SK-N-MC (cell line): Measurements from ENCODE around the gene RAB7A.

ENCODE experiments used
- DNase-seq: peaks from one replicate; pipeline ENCODE4 v3.0.0-alpha.2; 2011; ENCODE audit warnings: low read depth, low spot score
- H3K27ac ChIP-seq: fragments of 200-600 bp; sonication (generic); 2 replicates; pipeline ENCODE4 v1.5.1; 2016; ENCODE audit warnings: mixed run types
- H3K36me3 ChIP-seq: fragments of 200-600 bp; sonication (generic); 2 replicates; pipeline ENCODE4 v1.6.1; 2017; ENCODE audit warnings: antibody characterized with exemption, low read length, mixed read lengths; ENCODE audit not compliant: insufficient read depth
- H3K4me3 ChIP-seq: fragments of 200-600 bp; sonication (generic); 2 replicates; pipeline ENCODE4 v1.5.1; 2016
- H3K9ac ChIP-seq: fragments of 200-600 bp; sonication (generic); 2 replicates; pipeline ENCODE4 v1.8.0; 2017; ENCODE audit warnings: mixed run types, mixed read lengths; ENCODE audit not compliant: insufficient read length
- H3K9me3 ChIP-seq: fragments of 200-600 bp; sonication (generic); 2 replicates; pipeline ENCODE4 v1.6.1; 2017; ENCODE audit warnings: low read depth, mild to moderate bottlenecking, antibody characterized with exemption, low read length, moderate library complexity, mixed read lengths
- EZH2 ChIP-seq: fragments of 200-600 bp; sonication (generic); IDR thresholded peaks from one replicate; pipeline ENCODE4 v1.6.1; 2017; ENCODE audit warnings: antibody characterized with exemption
- FOXP2 ChIP-seq: optimal IDR thresholded peaks from 2 replicates; pipeline ENCODE3; 2011; ENCODE audit warnings: mild to moderate bottlenecking, moderate library complexity; ENCODE audit not compliant: insufficient read depth; ENCODE audit errors: extremely low read length, control extremely low read depth
- POLR2AphosphoS5 ChIP-seq: IDR thresholded peaks from 2 replicates; pipeline ENCODE4 v1.6.1; 2012; ENCODE audit warnings: mild to moderate bottlenecking, low read depth, low read length, borderline replicate concordance

Gene RAB7A

GRCh38 chr3:128693696-128694095, 32.3 kb upstream of the RAB7A start:
- no peak for TF ChIP-seq POLR2AphosphoS5
- no peak for TF ChIP-seq FOXP2
- TF ChIP-seq EZH2: no peak
- Histone ChIP-seq H3K36me3 (no peaks in the 10 kb centered on the region), H3K27ac (no peak overlapping the region), H3K9ac (no peak overlapping the region), H3K9me3 (no peaks in the 10 kb centered on the region), H3K4me3 (no peak overlapping the region)
- no peak for DNase-seq

DNA sequence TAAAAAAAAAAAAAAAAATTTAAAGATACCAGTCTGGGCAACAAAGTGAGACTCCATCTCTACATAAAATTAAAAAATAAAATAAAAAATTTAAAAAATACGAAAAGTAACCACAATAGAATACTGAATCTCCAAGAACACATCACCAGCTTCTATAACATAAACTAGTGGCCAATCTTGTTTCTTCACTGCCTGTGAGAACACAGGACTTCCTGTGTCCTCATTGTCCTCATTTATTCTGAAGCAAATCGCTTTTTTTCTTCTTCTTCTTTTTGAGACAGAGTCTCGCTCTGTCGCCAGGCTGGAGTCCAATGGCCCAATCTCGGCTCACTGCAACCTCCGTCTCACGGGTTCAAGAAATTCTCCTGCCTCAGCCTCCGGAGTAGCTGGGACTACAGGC, 28.6 kb upstream of the RAB7A start:
- Histone ChIP-seq H3K9ac (no peak overlapping the region), H3K27ac (no peak overlapping the region), H3K4me3 (no peak overlapping the region), H3K9me3 (no peaks in the 10 kb centered on the region), H3K36me3 (no peaks in the 10 kb centered on the region)
- no peak for DNase-seq
- TF ChIP-seq POLR2AphosphoS5: no peak
- TF ChIP-seq FOXP2: no peak
- no peak for TF ChIP-seq EZH2

DNA sequence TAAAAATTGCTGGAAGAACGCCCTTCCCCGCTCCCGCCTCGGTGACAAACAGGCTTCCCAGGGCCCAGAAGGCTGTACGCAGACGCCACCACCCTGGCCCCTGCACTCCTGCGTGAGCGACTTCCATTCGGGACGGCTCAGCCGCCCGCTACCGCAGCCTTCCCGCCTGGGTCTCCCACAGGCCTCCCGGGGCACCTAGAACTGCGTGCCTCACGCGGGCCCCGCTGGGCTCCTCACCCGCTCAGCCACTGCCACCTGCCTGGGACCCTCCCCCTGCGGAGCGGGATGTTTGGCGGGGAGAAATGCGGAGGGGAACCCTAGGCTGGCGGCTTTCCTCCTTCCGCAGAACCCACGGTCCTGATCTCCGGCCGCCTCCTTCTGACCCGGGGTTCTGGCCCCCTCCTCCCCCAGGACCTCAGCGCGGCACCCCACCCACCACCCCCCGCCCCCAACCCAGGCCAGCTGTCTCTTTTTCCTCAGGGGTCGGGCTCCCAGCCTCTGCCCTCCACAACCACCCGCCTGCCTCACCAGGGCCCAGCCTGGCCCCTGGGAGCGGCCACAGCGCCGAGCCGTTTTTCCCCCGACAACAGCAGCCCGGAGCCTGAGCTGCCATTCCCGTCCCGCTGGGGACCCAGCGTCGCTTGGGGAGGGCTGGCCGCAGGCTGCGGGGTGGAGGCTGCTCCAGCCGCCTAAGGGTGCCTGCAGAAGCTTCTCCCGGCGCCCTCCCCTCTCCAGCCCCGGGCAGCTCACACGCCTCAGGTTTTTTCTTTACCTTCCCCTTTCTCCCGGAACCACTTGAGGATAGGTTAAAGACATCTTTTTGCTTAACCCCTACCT, 27.6 kb upstream of the RAB7A start:
- Histone ChIP-seq H3K9ac (no peak overlapping the region), H3K36me3 (no peaks in the 10 kb centered on the region), H3K4me3 (no peak overlapping the region), H3K9me3 (no peaks in the 10 kb centered on the region), H3K27ac (no peak overlapping the region)
- TF ChIP-seq EZH2 (no peak), FOXP2 (no peak), POLR2AphosphoS5 (no peak)
- DNase-seq: no peak

DNA sequence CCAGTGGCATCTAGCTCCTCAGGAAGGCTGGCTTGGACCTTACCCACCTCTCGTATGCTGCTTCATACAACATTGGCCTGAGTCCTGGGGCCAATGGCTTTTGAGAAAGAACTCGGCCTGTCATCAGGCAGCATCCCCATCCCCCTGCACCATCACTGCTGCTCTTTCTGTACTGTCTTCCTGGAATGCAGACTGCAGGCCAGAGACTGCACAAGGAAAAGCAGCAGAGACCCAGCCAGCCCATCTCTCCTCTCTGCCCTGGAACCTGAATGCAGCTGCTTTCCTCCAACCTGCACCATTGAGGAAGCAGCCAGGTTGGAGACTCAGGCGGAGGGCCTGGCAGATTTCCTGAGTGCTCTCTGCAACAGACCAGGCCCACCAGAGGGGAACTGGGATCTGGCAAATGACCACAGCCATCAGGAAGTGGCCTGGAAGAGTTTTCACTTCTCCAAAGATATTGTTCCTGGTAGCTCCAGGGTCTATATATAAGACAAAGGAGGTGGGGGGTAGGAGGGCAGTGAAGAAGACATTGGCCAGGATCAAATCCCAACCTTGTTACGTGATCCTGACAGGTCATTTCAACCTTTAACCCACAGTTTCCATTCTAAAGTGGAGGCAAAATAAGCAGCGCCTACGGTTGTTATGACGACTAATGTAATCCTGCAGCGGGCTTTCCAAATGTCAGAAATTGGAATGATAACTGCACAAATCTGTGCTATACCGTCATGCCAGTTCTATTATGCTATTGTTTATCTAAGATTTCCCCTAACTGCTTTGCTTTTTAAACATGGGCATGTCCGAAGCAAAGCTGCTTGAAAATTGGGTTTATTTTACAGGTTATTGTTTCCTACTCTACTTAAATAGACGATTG, 24.4 kb upstream of the RAB7A start:
- H3K9me3 ChIP-seq: no peaks in the 10 kb centered on the region
- no peak overlapping the region for H3K4me3 ChIP-seq
- no peaks in the 10 kb centered on the region for H3K36me3 ChIP-seq
- no peak overlapping the region for H3K9ac ChIP-seq
- H3K27ac ChIP-seq: no peak overlapping the region
- no peak for DNase-seq
- TF ChIP-seq POLR2AphosphoS5 (no peak), FOXP2 (no peak), EZH2 (no peak)

GRCh38 chr3:128702391-128702790, 23.6 kb upstream of the RAB7A start:
- DNase-seq: no peak
- no peak for TF ChIP-seq EZH2
- no peak for TF ChIP-seq FOXP2
- TF ChIP-seq POLR2AphosphoS5: no peak
- no peak overlapping the region for H3K27ac ChIP-seq
- H3K9me3 ChIP-seq: no peaks in the 10 kb centered on the region
- H3K4me3 ChIP-seq: no peak overlapping the region
- no peak overlapping the region for H3K9ac ChIP-seq
- H3K36me3 ChIP-seq: no peaks in the 10 kb centered on the region

DNA sequence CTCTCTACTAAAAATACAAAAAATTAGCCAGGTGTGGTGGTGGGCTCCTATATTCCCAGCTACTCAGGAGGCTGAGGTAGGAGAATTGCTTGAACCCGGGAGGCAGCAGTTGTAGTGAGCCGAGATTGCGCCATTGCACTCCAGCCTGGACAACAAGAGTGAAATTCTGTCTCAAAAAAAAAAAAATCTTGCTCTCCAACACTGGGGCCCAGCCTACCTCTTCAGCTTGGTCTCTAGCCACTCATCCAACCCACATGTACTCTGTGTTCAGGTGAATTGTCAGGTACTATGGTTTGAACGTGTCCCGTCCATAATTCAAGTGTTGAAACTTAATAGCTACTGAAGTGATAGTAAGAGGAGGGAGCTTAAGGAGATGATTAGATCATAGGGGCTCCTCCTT, 22.4 kb upstream of the RAB7A start:
- TF ChIP-seq POLR2AphosphoS5: no peak
- TF ChIP-seq EZH2: no peak
- no peak for TF ChIP-seq FOXP2
- Histone ChIP-seq H3K27ac (no peak overlapping the region), H3K4me3 (no peak overlapping the region), H3K9me3 (no peaks in the 10 kb centered on the region), H3K36me3 (no peaks in the 10 kb centered on the region), H3K9ac (no peak overlapping the region)
- DNase-seq: no peak

- no peak for TF ChIP-seq FOXP2
- Histone ChIP-seq H3K9me3 (no peaks in the 10 kb centered on the region), H3K9ac (no peak overlapping the region), H3K27ac (no peak overlapping the region), H3K4me3 (no peak overlapping the region), H3K36me3 (no peaks in the 10 kb centered on the region)
- no peak for DNase-seq
Measured at GRCh38 chr3:128706086-128706615, 19.8 kb upstream of the RAB7A start.

DNA sequence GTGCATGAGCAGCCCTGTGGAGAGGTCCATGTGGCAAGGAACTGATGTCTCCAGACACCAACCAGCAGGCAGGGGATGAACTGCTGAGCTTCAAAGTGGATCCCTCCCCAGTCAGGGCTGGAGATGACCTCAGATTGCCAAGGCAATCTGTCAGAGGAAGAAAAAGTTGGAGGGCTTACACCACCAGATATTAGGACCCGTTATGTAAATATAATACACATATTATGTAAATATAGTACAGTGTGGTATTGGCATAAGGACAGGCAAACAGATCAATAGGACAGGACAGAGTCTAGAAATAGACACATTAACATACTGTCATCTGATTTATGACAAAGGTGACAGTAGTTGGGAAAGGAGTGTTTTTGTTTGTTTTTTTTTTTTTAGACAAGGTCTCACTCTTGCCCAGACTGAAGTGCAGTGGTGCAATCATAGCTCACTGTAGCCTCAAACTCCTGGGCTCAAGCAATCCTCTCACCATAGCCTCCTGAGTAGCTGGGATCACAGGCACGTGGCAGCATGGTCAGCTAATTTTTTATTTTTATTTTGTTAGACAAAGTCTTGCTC, 18.0 kb upstream of the RAB7A start:
- Histone ChIP-seq H3K27ac (no peak overlapping the region), H3K4me3 (no peak overlapping the region), H3K36me3 (no peaks in the 10 kb centered on the region), H3K9me3 (no peaks in the 10 kb centered on the region), H3K9ac (no peak overlapping the region)
- TF ChIP-seq POLR2AphosphoS5: no peak
- DNase-seq: no peak
